A549 (cell line): Measurements from ENCODE around the gene KIF5A.

Experiments used
- ESRRA ChIP-seq: fragments of 150-350 bp; IDR thresholded peaks from 2 replicates; pipeline ENCODE4 v1.6.1; 2014; ENCODE audit warnings: mild to moderate bottlenecking, low read length, borderline replicate concordance
- MAFK ChIP-seq: fragments of 450-650 bp; IDR thresholded peaks from 2 replicates; pipeline ENCODE4 v1.6.1; 2014; ENCODE audit not compliant: partially characterized antibody
- MYC ChIP-seq: IDR thresholded peaks from 2 replicates; pipeline ENCODE4 v1.6.1; 2012; ENCODE audit warnings: mild to moderate bottlenecking, inconsistent platforms, low read length, improper control_type of control experiment, borderline replicate concordance
- NR3C1 ChIP-seq: fragments of >200 bp; sonication (Bioruptor Twin); formaldehyde crosslinking; IDR thresholded peaks from 3 replicates; pipeline ENCODE4 v1.6.1; 2017
- POLR2A ChIP-seq: IDR thresholded peaks from 2 replicates; pipeline ENCODE4 v1.6.1; 2012; ENCODE audit warnings: mild to moderate bottlenecking, low read length
- RAD21 ChIP-seq, 2 experiments: fragments of >200 bp in 1 of 2; sonication (Bioruptor Twin) in 1 of 2; formaldehyde crosslinking in 1 of 2; IDR thresholded peaks in 1 of 2; conservative IDR thresholded peaks in 1 of 2; 2 replicates in 1 of 2; 3 replicates in 1 of 2; pipeline ENCODE4 v1.6.1; 2012 to 2018; ENCODE audit warnings: inconsistent platforms in 1 of 2
- SMC3 ChIP-seq: fragments of >200 bp; sonication (Bioruptor Twin); formaldehyde crosslinking; IDR thresholded peaks from 3 replicates; pipeline ENCODE4 v1.6.1; 2018; ENCODE audit warnings: inconsistent platforms
- TF ChIP-seq, protein P1 (sequence below): fragments of >200 bp; sonication (Bioruptor Twin); formaldehyde crosslinking; IDR thresholded peaks from 3 replicates; pipeline ENCODE4 v1.5.1; 2016
- TF ChIP-seq, protein P2 (sequence below): IDR thresholded peaks from 2 replicates; pipeline ENCODE4 v1.6.1; 2012
- TF ChIP-seq, protein P3 (sequence below): fragments of 200-600 bp; sonication (generic); IDR thresholded peaks from 2 replicates; pipeline ENCODE4 v1.6.1; 2016; ENCODE audit warnings: antibody characterized with exemption, mild to moderate bottlenecking, moderate library complexity

DNA sequence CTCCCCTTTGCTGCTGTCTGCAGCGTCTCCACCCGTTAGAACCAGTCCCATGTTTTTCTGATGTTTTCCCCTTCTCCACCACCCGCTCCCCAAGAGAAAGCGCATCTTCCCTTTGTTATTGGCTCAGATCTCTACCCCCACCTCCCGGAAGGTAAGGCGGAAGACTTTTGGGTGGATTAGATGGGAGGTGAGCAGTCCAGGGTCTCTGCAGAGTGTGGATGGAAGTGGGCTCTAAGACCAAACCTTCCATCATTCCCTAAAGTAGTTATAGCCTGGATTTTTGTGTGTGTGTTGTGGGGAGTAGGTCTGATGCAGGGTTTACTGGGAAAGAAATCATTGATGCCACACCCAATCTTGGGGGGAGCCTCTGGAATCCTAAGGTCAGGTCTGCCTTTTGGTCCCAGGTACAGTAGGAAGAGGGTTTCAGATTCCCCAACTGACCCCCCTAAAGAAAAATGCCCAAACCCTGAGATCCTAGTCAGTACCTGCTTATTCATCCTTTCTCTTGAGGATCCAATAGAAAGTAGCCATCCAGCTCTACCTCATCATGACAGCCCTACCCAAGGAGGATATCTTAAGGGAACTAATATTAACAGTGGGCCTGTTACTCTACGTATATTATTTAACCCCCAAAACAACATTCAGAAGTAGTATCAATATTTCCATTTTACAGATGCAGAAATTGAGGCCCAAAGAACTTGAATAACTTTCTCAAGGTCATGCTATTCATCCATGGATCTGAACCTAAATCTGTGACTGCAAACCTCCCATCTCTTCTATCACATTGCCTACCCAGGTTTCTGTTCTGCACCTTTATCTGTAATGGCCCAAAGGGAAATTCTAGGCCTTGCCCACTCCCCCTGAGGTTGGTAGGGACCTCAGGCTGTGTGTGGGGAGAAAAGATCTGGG lies 1.1 kb downstream of the KIF5A start:
- TF ChIP-seq, protein P1, sequence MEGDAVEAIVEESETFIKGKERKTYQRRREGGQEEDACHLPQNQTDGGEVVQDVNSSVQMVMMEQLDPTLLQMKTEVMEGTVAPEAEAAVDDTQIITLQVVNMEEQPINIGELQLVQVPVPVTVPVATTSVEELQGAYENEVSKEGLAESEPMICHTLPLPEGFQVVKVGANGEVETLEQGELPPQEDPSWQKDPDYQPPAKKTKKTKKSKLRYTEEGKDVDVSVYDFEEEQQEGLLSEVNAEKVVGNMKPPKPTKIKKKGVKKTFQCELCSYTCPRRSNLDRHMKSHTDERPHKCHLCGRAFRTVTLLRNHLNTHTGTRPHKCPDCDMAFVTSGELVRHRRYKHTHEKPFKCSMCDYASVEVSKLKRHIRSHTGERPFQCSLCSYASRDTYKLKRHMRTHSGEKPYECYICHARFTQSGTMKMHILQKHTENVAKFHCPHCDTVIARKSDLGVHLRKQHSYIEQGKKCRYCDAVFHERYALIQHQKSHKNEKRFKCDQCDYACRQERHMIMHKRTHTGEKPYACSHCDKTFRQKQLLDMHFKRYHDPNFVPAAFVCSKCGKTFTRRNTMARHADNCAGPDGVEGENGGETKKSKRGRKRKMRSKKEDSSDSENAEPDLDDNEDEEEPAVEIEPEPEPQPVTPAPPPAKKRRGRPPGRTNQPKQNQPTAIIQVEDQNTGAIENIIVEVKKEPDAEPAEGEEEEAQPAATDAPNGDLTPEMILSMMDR = no peak
- TF ChIP-seq MYC = no peak
- TF ChIP-seq, protein P2, sequence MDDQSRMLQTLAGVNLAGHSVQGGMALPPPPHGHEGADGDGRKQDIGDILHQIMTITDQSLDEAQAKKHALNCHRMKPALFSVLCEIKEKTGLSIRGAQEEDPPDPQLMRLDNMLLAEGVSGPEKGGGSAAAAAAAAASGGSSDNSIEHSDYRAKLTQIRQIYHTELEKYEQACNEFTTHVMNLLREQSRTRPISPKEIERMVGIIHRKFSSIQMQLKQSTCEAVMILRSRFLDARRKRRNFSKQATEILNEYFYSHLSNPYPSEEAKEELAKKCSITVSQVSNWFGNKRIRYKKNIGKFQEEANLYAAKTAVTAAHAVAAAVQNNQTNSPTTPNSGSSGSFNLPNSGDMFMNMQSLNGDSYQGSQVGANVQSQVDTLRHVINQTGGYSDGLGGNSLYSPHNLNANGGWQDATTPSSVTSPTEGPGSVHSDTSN = no peak
- TF ChIP-seq RAD21 (conservative IDR thresholded peaks at IDR 0.05 in 1 of 2, IDR thresholded peaks at IDR 0.05 in 1 of 2) = no peak
- TF ChIP-seq NR3C1 = no peak
- no peak for TF ChIP-seq POLR2A
- TF ChIP-seq, protein P3, sequence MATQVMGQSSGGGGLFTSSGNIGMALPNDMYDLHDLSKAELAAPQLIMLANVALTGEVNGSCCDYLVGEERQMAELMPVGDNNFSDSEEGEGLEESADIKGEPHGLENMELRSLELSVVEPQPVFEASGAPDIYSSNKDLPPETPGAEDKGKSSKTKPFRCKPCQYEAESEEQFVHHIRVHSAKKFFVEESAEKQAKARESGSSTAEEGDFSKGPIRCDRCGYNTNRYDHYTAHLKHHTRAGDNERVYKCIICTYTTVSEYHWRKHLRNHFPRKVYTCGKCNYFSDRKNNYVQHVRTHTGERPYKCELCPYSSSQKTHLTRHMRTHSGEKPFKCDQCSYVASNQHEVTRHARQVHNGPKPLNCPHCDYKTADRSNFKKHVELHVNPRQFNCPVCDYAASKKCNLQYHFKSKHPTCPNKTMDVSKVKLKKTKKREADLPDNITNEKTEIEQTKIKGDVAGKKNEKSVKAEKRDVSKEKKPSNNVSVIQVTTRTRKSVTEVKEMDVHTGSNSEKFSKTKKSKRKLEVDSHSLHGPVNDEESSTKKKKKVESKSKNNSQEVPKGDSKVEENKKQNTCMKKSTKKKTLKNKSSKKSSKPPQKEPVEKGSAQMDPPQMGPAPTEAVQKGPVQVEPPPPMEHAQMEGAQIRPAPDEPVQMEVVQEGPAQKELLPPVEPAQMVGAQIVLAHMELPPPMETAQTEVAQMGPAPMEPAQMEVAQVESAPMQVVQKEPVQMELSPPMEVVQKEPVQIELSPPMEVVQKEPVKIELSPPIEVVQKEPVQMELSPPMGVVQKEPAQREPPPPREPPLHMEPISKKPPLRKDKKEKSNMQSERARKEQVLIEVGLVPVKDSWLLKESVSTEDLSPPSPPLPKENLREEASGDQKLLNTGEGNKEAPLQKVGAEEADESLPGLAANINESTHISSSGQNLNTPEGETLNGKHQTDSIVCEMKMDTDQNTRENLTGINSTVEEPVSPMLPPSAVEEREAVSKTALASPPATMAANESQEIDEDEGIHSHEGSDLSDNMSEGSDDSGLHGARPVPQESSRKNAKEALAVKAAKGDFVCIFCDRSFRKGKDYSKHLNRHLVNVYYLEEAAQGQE = no peak
- TF ChIP-seq SMC3 = no peak
- no peak for TF ChIP-seq MAFK
- TF ChIP-seq ESRRA = no peak
